GM12878 (cell line): Measurements from ENCODE around the gene DUT. TPM values are rescaled to one million over a fixed set of nuclear protein-coding genes. Genes with fewer than 3 reads are reported as not detected.

Experiments
- CBX5 ChIP-seq: sonication (generic); IDR thresholded peaks from 2 replicates; pipeline ENCODE4 v1.6.1; 2016; ENCODE audit warnings: low read depth, moderate library complexity, mild to moderate bottlenecking, inconsistent platforms
- CHD2 ChIP-seq: IDR thresholded peaks from 2 replicates; pipeline ENCODE4 v1.6.1; 2011; ENCODE audit warnings: low read depth, low read length, improper control_type of control experiment, borderline replicate concordance
- E2F8 ChIP-seq: fragments of 450-650 bp; IDR thresholded peaks from 2 replicates; pipeline ENCODE4 v1.6.1; 2018; ENCODE audit warnings: mild to moderate bottlenecking, low read depth, moderate library complexity; ENCODE audit not compliant: partially characterized antibody
- KAT2A ChIP-seq: conservative IDR thresholded peaks from 2 replicates; pipeline ENCODE4 v1.6.1; 2011; ENCODE audit warnings: low read depth, low read length; ENCODE audit not compliant: control insufficient read depth
- MLLT1 ChIP-seq: fragments of 450-650 bp; IDR thresholded peaks from 2 replicates; pipeline ENCODE4 v1.6.1; 2016; ENCODE audit warnings: mild to moderate bottlenecking
- MYB ChIP-seq: fragments of 150-350 bp; IDR thresholded peaks from 2 replicates; pipeline ENCODE4 v1.6.1; 2014; ENCODE audit warnings: mild to moderate bottlenecking, low read depth, low read length, borderline replicate concordance
- MYC ChIP-seq: IDR thresholded peaks from 2 replicates; pipeline ENCODE4 v1.6.1; 2011; ENCODE audit warnings: mild to moderate bottlenecking, low read length, moderate library complexity, inconsistent platforms; ENCODE audit not compliant: insufficient read depth, insufficient replicate concordance, insufficient read length, severe bottlenecking
- PAX5 ChIP-seq: IDR thresholded peaks from 2 replicates; pipeline ENCODE4 v1.6.1; 2011; ENCODE audit warnings: low read depth, low read length, borderline replicate concordance
- POU2F2 ChIP-seq: IDR thresholded peaks from 3 replicates; pipeline ENCODE4 v1.6.1; 2011; ENCODE audit warnings: low read depth, mild to moderate bottlenecking, low read length, borderline replicate concordance
- RAD51 ChIP-seq: fragments of 450-650 bp; IDR thresholded peaks from 2 replicates; pipeline ENCODE4 v1.6.1; 2016; ENCODE audit warnings: moderate library complexity, mild to moderate bottlenecking, inconsistent platforms
- RELA ChIP-seq: fragments of 450-650 bp; IDR thresholded peaks from 2 replicates; pipeline ENCODE4 v1.8.0; 2014; ENCODE audit warnings: borderline replicate concordance; ENCODE audit not compliant: partially characterized antibody
- SKIL ChIP-seq: fragments of 450-650 bp; IDR thresholded peaks from 2 replicates; pipeline ENCODE4 v1.6.1; 2017; ENCODE audit warnings: mild to moderate bottlenecking, low read depth, inconsistent platforms; ENCODE audit not compliant: poor library complexity, severe bottlenecking
- STAT1 ChIP-seq: fragments of 450-650 bp; conservative IDR thresholded peaks from 2 replicates; pipeline ENCODE4 v1.6.1; 2014; ENCODE audit warnings: antibody characterized with exemption, mild to moderate bottlenecking
- STAT3 ChIP-seq: IDR thresholded peaks from 2 replicates; pipeline ENCODE4 v1.6.1; 2011; ENCODE audit warnings: low read depth, low read length, improper control_type of control experiment
- TAF1 ChIP-seq: IDR thresholded peaks from 2 replicates; pipeline ENCODE4 v1.6.1; 2011; ENCODE audit warnings: mild to moderate bottlenecking, low read depth, low read length, borderline replicate concordance
- TCF12 ChIP-seq: IDR thresholded peaks from 2 replicates; pipeline ENCODE4 v1.6.1; 2011; ENCODE audit warnings: low read depth, mild to moderate bottlenecking, low read length
- WRNIP1 ChIP-seq: IDR thresholded peaks from 2 replicates; pipeline ENCODE4 v1.6.1; 2011; ENCODE audit warnings: low read depth, low read length, improper control_type of control experiment, borderline replicate concordance
- ZBED1 ChIP-seq: IDR thresholded peaks from 2 replicates; pipeline ENCODE4 v1.6.1; 2016; ENCODE audit warnings: borderline replicate concordance
- ZBTB11 ChIP-seq: fragments of 450-650 bp; formaldehyde crosslinking; IDR thresholded peaks from 2 replicates; pipeline ENCODE4 v1.5.0; 2022; ENCODE audit warnings: mild to moderate bottlenecking, missing genetic modification characterization
- polyA plus RNA-seq, 11 experiments: library from polyadenylated mRNA; depleted of rRNA in 4 of 11; unstranded in 6 of 11; stranded (reverse) in 5 of 11; fragments of >200 nt; fragmentation: Nextera tagmentation in 4 of 11; fragmentation: Illumina TruSeq in 1 of 11; extraction: Ambion mirVana in 4 of 11; extraction: Trizol in 1 of 11; gene quantifications; 1 replicate in 1 of 11; 2 replicates in 10 of 11; pipeline versions ENCODE4 v1.2.1 to v1.2.3, GENCODE V29; 2011 to 2016; ENCODE audit warnings: inconsistent platforms in 2 of 11, missing spikeins in 2 of 11, low read depth in 1 of 11
- total RNA-seq, 4 experiments: library from RNA; depleted of rRNA in 3 of 4; stranded (reverse); fragments of >200 nt in 3 of 4; fragmentation: Illumina TruSeq in 1 of 4; extraction: Trizol in 1 of 4; gene quantifications; 2 replicates each; pipeline versions ENCODE4 v1.2.1 to v1.2.3, GENCODE V29; 2013 to 2021

DUT gene
- total and polyA plus RNA-seq, 10 of the 15 experiments (the other 5 are each of a cell fraction or from before 2014, with no cell fraction given) = 20.1 to 452 (median 149) TPM

DNA sequence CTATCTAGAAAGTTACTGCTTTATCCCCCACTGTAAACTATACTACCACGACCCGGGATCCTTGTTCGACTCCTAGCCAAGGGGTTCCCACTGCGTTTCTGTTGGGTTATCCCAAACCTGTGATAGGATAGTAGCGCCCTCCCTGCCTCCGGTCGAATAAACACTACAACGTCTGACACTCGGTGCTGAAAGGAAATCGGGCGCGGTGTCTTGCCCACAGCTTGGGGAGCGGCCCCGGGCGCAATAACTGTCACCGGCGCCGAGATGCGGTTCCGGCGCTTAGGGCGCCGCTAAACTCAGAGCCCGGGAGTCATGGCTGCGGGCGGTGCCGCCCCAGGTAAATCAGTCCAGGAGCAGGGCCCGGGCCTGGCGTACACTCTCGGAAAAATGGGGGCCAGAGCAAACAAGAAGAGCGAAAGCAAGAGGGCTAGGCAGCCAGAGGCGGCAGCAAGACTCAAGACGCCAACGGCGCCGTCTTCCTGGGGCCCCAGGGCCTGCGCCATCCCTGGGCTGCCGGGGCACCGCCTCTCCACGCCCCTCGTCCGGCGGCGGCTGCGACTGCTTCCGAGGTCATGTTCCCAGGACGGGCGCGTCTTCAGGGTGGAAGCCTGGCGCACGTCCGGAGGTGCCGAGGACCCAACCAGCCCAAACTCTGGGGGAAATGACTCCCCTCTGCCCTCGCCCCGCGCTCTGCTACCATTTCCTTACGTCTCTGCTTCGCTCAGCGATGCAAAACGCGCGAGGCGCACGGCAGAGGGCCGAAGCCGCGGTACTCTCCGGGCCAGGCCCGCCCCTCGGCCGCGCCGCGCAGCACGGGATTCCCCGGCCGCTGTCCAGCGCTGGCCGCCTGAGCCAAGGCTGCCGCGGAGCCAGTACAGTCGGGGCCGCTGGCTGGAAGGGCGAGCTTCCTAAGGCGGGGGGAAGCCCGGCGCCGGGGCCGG lies at the start of gene DUT (continued):
- TF ChIP-seq STAT1 (peak; percentile 71), PAX5 (no peak), ZBTB11 (peak; percentile 21; the same call in 1 of the 2 replicates), TAF1 (peak; percentile 75; the same call in 1 of the 2 replicates), STAT3 (no peak), POU2F2 (peak; percentile 73), E2F8 (no peak), MLLT1 (peak; percentile 54; the same call in 1 of the 2 replicates), MYC (no peak), RELA (no peak), RAD51 (no peak), WRNIP1 (no peak), MYB (peak; percentile 16; the same call in 1 of the 2 replicates), CBX5 (no peak), ZBED1 (no peak), SKIL (no peak), TCF12 (no peak; the same call in 1 of the 2 replicates), CHD2 (no peak), KAT2A (no peak)
